GM12864 (cell line): Measurements from ENCODE around the gene PDE4A.

Experiments used
- DNase-seq: peaks from one replicate; pipeline ENCODE4 v3.0.0-alpha.2; 2011; ENCODE audit warnings: low read depth
- H3K4me3 ChIP-seq: 2 replicates; pipeline ENCODE4 v1.5.1; 2011; ENCODE audit warnings: mild to moderate bottlenecking, low read depth, low read length, control low read depth
- TF ChIP-seq, protein P1 (sequence below): IDR thresholded peaks from 2 replicates; pipeline ENCODE4 v1.5.1; 2011; ENCODE audit warnings: low read depth, mild to moderate bottlenecking, moderate library complexity, low read length, control low read depth, inconsistent platforms; ENCODE audit errors: missing control alignments

Gene PDE4A

DNA sequence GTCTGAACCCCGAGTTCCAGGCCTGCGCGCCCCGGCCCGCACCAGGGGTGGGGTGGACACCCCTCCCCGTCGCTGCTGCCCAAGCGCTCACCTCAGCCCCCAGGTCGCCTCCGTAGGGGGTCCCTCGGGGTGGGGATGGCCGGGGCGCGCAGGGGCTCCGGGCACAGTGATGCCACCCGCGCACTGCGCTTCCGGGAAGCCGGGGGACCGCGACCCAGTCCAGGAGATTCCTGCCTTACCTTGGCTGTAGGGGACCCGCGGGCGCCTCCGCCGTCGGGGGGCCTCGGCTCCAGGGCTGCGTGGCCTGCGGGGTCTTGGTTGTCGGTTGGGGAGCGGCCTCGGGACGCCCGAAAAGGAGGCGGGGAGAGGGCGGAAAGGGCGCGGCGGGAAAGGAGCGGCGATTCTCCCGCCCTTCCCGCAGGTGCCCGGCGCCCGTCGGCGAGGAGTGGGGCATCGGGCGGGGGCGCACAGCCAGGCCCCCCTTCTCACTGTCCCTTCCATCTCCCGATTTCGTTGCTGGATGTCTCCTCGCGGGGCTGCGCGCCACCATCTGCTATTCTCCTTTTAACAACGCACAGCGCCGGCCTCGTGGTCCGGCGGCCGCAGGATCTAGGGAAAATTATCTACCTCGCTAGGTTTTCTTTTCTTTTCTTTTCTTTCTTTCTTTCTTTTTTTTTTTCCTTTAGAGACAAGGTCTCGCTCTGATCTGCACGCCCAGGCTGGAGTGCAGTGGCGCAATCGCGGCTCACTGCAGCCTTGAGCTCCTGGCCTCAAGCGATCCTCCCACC is 82.9 kb downstream of the PDE4A start, which contains the start of gene KEAP1:
Gene KEAP1 (minus strand): TSS at position 355 of the 788 bp plus-strand sequence. CDS start 3,323 bp downstream, outside the sequence.
- DNase-seq = no peak
- H3K4me3 ChIP-seq = peak within 1 kb of the TSS; percentile 95
- TF ChIP-seq, protein P1, sequence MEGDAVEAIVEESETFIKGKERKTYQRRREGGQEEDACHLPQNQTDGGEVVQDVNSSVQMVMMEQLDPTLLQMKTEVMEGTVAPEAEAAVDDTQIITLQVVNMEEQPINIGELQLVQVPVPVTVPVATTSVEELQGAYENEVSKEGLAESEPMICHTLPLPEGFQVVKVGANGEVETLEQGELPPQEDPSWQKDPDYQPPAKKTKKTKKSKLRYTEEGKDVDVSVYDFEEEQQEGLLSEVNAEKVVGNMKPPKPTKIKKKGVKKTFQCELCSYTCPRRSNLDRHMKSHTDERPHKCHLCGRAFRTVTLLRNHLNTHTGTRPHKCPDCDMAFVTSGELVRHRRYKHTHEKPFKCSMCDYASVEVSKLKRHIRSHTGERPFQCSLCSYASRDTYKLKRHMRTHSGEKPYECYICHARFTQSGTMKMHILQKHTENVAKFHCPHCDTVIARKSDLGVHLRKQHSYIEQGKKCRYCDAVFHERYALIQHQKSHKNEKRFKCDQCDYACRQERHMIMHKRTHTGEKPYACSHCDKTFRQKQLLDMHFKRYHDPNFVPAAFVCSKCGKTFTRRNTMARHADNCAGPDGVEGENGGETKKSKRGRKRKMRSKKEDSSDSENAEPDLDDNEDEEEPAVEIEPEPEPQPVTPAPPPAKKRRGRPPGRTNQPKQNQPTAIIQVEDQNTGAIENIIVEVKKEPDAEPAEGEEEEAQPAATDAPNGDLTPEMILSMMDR = no peak

DNA sequence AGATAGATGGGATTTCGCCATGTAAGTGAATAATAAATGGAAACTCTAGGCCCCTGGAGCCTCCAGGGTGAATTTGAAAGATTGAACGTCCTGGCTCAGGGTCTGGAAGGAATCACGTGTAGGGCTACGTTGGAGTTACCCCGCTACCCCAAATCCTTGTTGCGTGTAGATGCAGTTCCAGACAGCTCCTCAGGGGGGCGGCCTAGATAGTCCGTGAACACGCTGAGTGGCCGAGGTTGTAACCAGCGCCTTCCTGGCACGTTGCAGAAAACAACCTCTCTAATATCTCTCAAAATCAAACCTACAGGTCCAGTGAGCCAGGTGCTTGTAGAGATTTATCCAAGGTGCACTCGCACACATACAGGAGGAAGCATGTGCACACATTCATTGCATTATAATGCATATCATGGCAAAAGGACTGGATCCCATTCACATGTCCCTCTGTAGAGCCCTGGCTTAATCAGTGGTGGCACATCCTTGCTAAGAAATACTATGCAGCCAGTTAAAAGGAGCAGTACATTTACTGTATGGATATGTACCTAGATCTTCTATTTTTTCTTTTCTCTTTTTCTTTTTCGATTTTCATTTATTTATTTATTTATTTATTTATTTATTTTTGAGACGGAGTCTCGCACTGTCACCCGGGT is 85.4 kb downstream of the PDE4A start:
- TF ChIP-seq, protein P1 = peak; percentile 91
- H3K4me3 ChIP-seq = no peak overlapping the region
- DNase-seq = no peak

DNA sequence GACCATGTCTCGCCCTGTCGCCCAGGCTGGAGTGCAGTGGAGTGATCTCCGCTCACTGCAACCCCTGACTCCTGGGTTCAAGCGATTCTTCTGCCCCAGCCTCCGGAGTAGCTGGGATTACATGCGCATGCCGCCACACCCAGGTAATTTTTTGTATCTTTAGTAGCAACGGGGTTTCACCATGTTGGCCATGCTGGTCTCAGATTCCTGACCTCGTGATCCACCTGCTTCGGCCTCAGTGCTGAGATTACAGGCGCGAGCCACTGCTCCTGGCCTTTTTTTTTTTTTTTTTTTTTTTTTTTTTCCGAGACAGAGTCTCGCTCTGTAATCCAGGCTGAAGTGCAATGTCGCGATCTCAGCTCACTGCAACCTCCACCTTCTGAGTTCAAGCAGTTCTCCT is 87.7 kb downstream of the PDE4A start:
- H3K4me3 ChIP-seq = no peak overlapping the region
- TF ChIP-seq, protein P1 = no peak
- DNase-seq = no peak

DNA sequence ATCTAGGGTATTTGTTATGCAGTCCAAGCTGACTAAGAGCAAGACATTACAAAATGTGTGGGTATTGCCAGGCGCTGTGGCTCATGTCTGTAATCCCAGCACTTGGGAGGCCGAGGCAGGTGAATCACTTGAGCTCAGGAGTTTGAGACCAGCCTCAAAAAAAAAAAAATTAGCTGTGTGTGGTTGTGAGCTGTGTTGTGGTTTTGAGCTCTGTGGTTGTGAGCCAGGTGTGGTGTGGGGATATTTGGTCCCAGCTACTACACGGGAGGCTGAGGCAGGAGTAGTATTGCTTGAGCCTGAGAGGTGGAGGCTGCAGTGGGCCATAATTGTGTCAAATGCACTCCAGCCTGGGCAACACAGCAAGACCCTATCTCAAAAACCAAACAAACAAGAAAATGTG is 88.4 kb downstream of the PDE4A start:
- no peak overlapping the region for H3K4me3 ChIP-seq
- TF ChIP-seq, protein P1 = no peak
- DNase-seq = no peak

DNA sequence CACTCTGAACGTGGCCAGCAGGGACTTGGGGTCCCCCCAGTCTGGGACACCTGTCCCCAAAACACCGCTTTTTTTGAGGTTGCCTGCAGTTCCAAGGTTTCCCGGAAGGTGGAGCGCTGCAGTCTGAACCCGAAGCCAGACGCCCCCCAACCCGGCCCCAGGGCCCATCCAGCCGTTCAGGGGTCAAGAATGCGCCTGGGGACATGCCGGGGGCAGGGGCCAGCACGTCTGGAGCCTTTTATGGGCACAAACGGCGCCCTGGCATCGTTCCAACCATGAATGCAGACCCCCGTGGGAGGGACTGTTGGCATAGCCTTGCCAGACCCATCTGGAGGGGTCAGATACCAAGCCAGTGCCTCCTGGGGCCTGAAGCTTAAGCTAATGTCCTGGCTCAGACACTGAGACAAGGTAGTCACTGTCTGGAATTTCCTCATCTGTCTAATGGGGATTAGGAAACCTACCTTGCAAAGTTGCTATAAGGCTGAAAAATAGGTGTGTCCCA is 90.0 kb downstream of the PDE4A start:
- TF ChIP-seq, protein P1 = peak; percentile 88
- no peak overlapping the region for H3K4me3 ChIP-seq
- DNase-seq = no peak

DNA sequence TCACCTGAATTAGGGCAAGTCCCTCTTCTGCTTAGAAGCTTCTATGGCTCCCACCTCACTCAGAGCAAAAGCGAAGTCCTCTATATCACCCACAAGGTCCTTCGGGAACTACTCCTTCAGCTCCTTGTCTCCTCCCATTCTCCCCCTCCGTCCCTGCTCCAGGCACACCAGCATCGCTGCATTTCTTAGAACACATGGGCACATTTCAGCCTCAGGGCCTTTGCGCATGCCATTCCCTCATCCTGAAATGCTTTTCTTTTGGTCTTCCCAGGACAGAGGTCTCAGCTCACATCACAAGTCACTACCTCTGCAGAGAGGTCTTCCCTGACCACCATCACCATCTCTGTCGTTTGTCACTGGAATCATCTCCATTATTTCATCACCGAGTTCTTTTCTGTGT is 92.9 kb downstream of the PDE4A start:
- no peak overlapping the region for H3K4me3 ChIP-seq
- TF ChIP-seq, protein P1 = no peak

More for the DNA sequence above, 92.9 kb downstream of the PDE4A start:
- no peak for DNase-seq
